ENCODE measurements around the gene AUP1. TPM values are rescaled to one million over a fixed set of nuclear protein-coding genes. Genes with fewer than 3 reads are reported as not detected.

Gene AUP1
- total and polyA plus RNA-seq, 2 donors (not counting 1 experiment from before 2014, with no cell fraction given), result 54.0 to 70.4 TPM

GRCh38 chr2:74511104-74511989 is 18.2 kb downstream of the AUP1 start:
- Histone ChIP-seq H3K36me3 (ENCODE audit: control insufficient read depth, insufficient read depth, low read length) (peaks cover 2% of the 10 kb centered on the region), H3K27ac (ENCODE audit: insufficient read depth, low read length) (no peak overlapping the region), H4K20me1 (ENCODE audit: control insufficient read depth, extremely low read depth, insufficient read depth, low read length) (no peaks in the 10 kb centered on the region), H3K4me2 (ENCODE audit: extremely low read depth, insufficient read depth, low read length) (peak overlapping the region; percentile 27), H3K4me3 (replicated peaks in 1 of 4; ENCODE audit: control extremely low read depth in 1 of 4, insufficient read depth in 1 of 4, low read depth in 3 of 4, low read length in 4 of 4) (no peak overlapping the region), H3K9me3 (ENCODE audit: control insufficient read depth, insufficient read depth, low read depth, low read length) (no peaks in the 10 kb centered on the region), H3K4me1 (ENCODE audit: control insufficient read depth, extremely low read depth, insufficient read depth, low read length) (peaks cover 4% of the 10 kb centered on the region), H3K9ac (ENCODE audit: insufficient read depth, low read length) (no peak overlapping the region), H3K27me3 (ENCODE audit: control insufficient read depth, insufficient read depth, low read length) (peaks cover 53% of the 10 kb centered on the region), H3K79me2 (ENCODE audit: control insufficient read depth, insufficient read depth, low read length) (peaks cover 8% of the 10 kb centered on the region), H2AFZ (ENCODE audit: low read length) (no peak overlapping the region)
- DNase-seq (ENCODE audit: low read depth in 2 of 2), result peak in 1 of 2 donors; percentile 19
- TF ChIP-seq EZH2 (IDR thresholded peaks at IDR 0.05; ENCODE audit: low read length, missing control alignments) (no peak), CTCF (conservative IDR thresholded peaks at IDR 0.05 in 1 of 2, IDR thresholded peaks at IDR 0.05 in 1 of 2; ENCODE audit: low read depth in 1 of 2, low read length in 2 of 2) (no peak)

- no peaks in the 10 kb centered on the region for H3K9me3 ChIP-seq (ENCODE audit: control insufficient read depth, insufficient read depth, low read depth, low read length)
- H3K27me3 ChIP-seq (ENCODE audit: control insufficient read depth, insufficient read depth, low read length), result peaks cover 43% of the 10 kb centered on the region
- H3K9ac ChIP-seq (ENCODE audit: insufficient read depth, low read length), result no peak overlapping the region
- H4K20me1 ChIP-seq (ENCODE audit: control insufficient read depth, extremely low read depth, insufficient read depth, low read length), result no peaks in the 10 kb centered on the region
- no peak overlapping the region for H3K4me3 ChIP-seq (replicated peaks in 1 of 4; ENCODE audit: control extremely low read depth in 1 of 4, insufficient read depth in 1 of 4, low read depth in 3 of 4, low read length in 4 of 4)
- H3K4me1 ChIP-seq (ENCODE audit: control insufficient read depth, extremely low read depth, insufficient read depth, low read length), result peaks cover 8% of the 10 kb centered on the region
- TF ChIP-seq CTCF (conservative IDR thresholded peaks at IDR 0.05 in 1 of 2, IDR thresholded peaks at IDR 0.05 in 1 of 2; ENCODE audit: low read depth in 1 of 2, low read length in 2 of 2), result no peak
- no peak for TF ChIP-seq EZH2 (IDR thresholded peaks at IDR 0.05; ENCODE audit: low read length, missing control alignments)
- peaks cover 2% of the 10 kb centered on the region for H3K36me3 ChIP-seq (ENCODE audit: control insufficient read depth, insufficient read depth, low read length)
- H2AFZ ChIP-seq (ENCODE audit: low read length), result no peak overlapping the region
- no peak overlapping the region for H3K4me2 ChIP-seq (ENCODE audit: extremely low read depth, insufficient read depth, low read length)
- no peak overlapping the region for H3K27ac ChIP-seq (ENCODE audit: insufficient read depth, low read length)
- no peak for DNase-seq (ENCODE audit: low read depth in 2 of 2)
- H3K79me2 ChIP-seq (ENCODE audit: control insufficient read depth, insufficient read depth, low read length), result peaks cover 15% of the 10 kb centered on the region
Measured at GRCh38 chr2:74510272-74510671, 19.2 kb downstream of the AUP1 start.

GRCh38 chr2:74507926-74508520 is 21.5 kb downstream of the AUP1 start:
- H3K4me1 ChIP-seq (ENCODE audit: control insufficient read depth, extremely low read depth, insufficient read depth, low read length), result peaks cover 10% of the 10 kb centered on the region
- peak overlapping the region; percentile 64 to 88 (median 80) for H3K4me3 ChIP-seq (replicated peaks in 1 of 4; ENCODE audit: control extremely low read depth in 1 of 4, insufficient read depth in 1 of 4, low read depth in 3 of 4, low read length in 4 of 4)
- no peaks in the 10 kb centered on the region for H3K9me3 ChIP-seq (ENCODE audit: control insufficient read depth, insufficient read depth, low read depth, low read length)
- H4K20me1 ChIP-seq (ENCODE audit: control insufficient read depth, extremely low read depth, insufficient read depth, low read length), result no peaks in the 10 kb centered on the region
- no peak for TF ChIP-seq EZH2 (IDR thresholded peaks at IDR 0.05; ENCODE audit: low read length, missing control alignments)
- TF ChIP-seq CTCF (conservative IDR thresholded peaks at IDR 0.05 in 1 of 2, IDR thresholded peaks at IDR 0.05 in 1 of 2; ENCODE audit: low read depth in 1 of 2, low read length in 2 of 2), result no peak
- DNase-seq (ENCODE audit: low read depth in 2 of 2), result peak in 1 of 2 donors; percentile 43
- H3K9ac ChIP-seq (ENCODE audit: insufficient read depth, low read length), result peak overlapping the region; percentile 48
- H3K36me3 ChIP-seq (ENCODE audit: control insufficient read depth, insufficient read depth, low read length), result peaks cover 4% of the 10 kb centered on the region
- peak overlapping the region; percentile 73 for H3K4me2 ChIP-seq (ENCODE audit: extremely low read depth, insufficient read depth, low read length)
- peaks cover 21% of the 10 kb centered on the region for H3K27me3 ChIP-seq (ENCODE audit: control insufficient read depth, insufficient read depth, low read length)
- peak overlapping the region; percentile 54 for H2AFZ ChIP-seq (ENCODE audit: low read length)
- peak overlapping the region; percentile 99 for H3K27ac ChIP-seq (ENCODE audit: insufficient read depth, low read length)
- H3K79me2 ChIP-seq (ENCODE audit: control insufficient read depth, insufficient read depth, low read length), result peaks cover 15% of the 10 kb centered on the region
